K562 (cell line): ENCODE data around the gene ESRRB. TPM values are rescaled to one million over a fixed set of nuclear protein-coding genes. Genes with fewer than 3 reads are reported as not detected.

ENCODE experiments used
- ARID3B ChIP-seq: fragments of 250-450 bp; sonication (Bioruptor Pico); IDR thresholded peaks from 2 replicates; pipeline ENCODE4 v1.4.0; 2020; ENCODE audit warnings: borderline replicate concordance
- CGGBP1 ChIP-seq: fragments of 250-450 bp; sonication (Bioruptor Pico); IDR thresholded peaks from 2 replicates; pipeline ENCODE4 v1.9.0; 2021; ENCODE audit warnings: mild to moderate bottlenecking
- CHAMP1 ChIP-seq: fragments of 450-650 bp; IDR thresholded peaks from 2 replicates; pipeline ENCODE4 v1.6.1; 2016; ENCODE audit warnings: mild to moderate bottlenecking
- CUX1 ChIP-seq: fragments of 200-800 bp; sonication (Bioruptor generic); IDR thresholded peaks from 2 replicates; pipeline ENCODE4 v1.6.1; 2016; ENCODE audit warnings: missing genetic modification characterization, missing compliant biosample characterization
- HMG20B ChIP-seq: fragments of 250-450 bp; sonication (Bioruptor Pico); IDR thresholded peaks from 2 replicates; pipeline ENCODE4 v1.5.0; 2021; ENCODE audit warnings: mild to moderate bottlenecking
- HMGXB4 ChIP-seq: sonication (generic); formaldehyde crosslinking; IDR thresholded peaks from 2 replicates; pipeline ENCODE4 v1.8.1; 2023; ENCODE audit warnings: mild to moderate bottlenecking, missing genetic modification reagents
- KLF13 ChIP-seq: fragments of 450-650 bp; IDR thresholded peaks from 2 replicates; pipeline ENCODE4 v1.6.1; 2016; ENCODE audit warnings: missing genetic modification characterization, low read depth, mild to moderate bottlenecking, missing compliant biosample characterization, moderate library complexity, borderline replicate concordance
- MBD1 ChIP-seq: fragments of 250-450 bp; sonication (Bioruptor Pico); IDR thresholded peaks from 2 replicates; pipeline ENCODE4 v1.8.0; 2022; ENCODE audit warnings: inconsistent platforms
- PKNOX1 ChIP-seq: fragments of 450-650 bp; IDR thresholded peaks from 2 replicates; pipeline ENCODE4 v1.6.1; 2016
- POLR2B ChIP-seq: fragments of 450-650 bp; IDR thresholded peaks from 2 replicates; pipeline ENCODE4 v1.6.1; 2018; ENCODE audit warnings: low read depth; ENCODE audit not compliant: partially characterized antibody
- ZNF436 ChIP-seq: fragments of 250-450, 450-650 bp; sonication (Bioruptor Pico); formaldehyde crosslinking; IDR thresholded peaks from 2 replicates; pipeline ENCODE4 v1.7.0; 2020; ENCODE audit warnings: mild to moderate bottlenecking
- ZNF707 ChIP-seq: fragments of 250-450 bp; sonication (Bioruptor Pico); conservative IDR thresholded peaks from 2 replicates; pipeline ENCODE4 v1.8.0; 2022; ENCODE audit warnings: inconsistent platforms, mild to moderate bottlenecking, moderate library complexity
- ZNF766 ChIP-seq: fragments of 200-800 bp; sonication (Bioruptor generic); conservative IDR thresholded peaks from 2 replicates; pipeline ENCODE4 v1.6.1; 2016; ENCODE audit warnings: missing genetic modification characterization, missing compliant biosample characterization
- polyA plus RNA-seq, 8 experiments: library from polyadenylated mRNA; depleted of rRNA in 4 of 8; stranded (reverse) in 5 of 8; unstranded in 3 of 8; fragments of >200 nt; fragmentation: Nextera tagmentation in 2 of 8; fragmentation: Illumina TruSeq in 1 of 8; extraction: Ambion mirVana in 2 of 8; extraction: Trizol in 1 of 8; gene quantifications; 2 replicates each; pipeline versions ENCODE4 v1.2.1 to v1.2.3, GENCODE V29; 2011 to 2014; ENCODE audit warnings: inconsistent platforms in 1 of 8, missing spikeins in 1 of 8
- total RNA-seq, 7 experiments: library from RNA; depleted of rRNA in 6 of 7; stranded (reverse); fragments of >200 nt in 6 of 7; fragmentation: Illumina TruSeq in 2 of 7; extraction: Trizol in 2 of 7; gene quantifications; 2 replicates each; pipeline versions ENCODE4 v1.2.1 to v1.2.3, GENCODE V29; 2011 to 2021; ENCODE audit warnings: low replicate concordance in 1 of 7

ESRRB gene
- total and polyA plus RNA-seq, 9 of the 15 experiments (the other 6 are each of a cell fraction or from before 2014, with no cell fraction given) = 3.2 to 24.7 (median 14.5) TPM

GRCh38 chr14:76465664-76466063 lies 89.7 kb downstream of the ESRRB start (continued):
- TF ChIP-seq HMGXB4 (CRISPR knock-in tag) (no peak), KLF13 (tag) (no peak), ARID3B (CRISPR knock-in tag) (no peak), CGGBP1 (CRISPR knock-in tag) (no peak), PKNOX1 (no peak), CUX1 (no peak), ZNF707 (CRISPR knock-in tag) (no peak), POLR2B (no peak), MBD1 (CRISPR knock-in tag) (no peak), HMG20B (CRISPR knock-in tag) (no peak), ZNF436 (no peak), ZNF766 (CRISPR knock-in tag) (no peak), CHAMP1 (no peak)
